ENCODE measurements around the gene SLC7A11. TPM values are rescaled to one million over a fixed set of nuclear protein-coding genes. Genes with fewer than 3 reads are reported as not detected.

The SLC7A11 gene
- polyA plus RNA-seq, 1 donor from 2014 or later = 0.46 TPM

- no peaks in the 10 kb centered on the region for H3K79me2 ChIP-seq (replicated peaks; ENCODE audit: insufficient read depth, low read length)
- no peak overlapping the region for H3K4me3 ChIP-seq (ENCODE audit: low read length)
- no peaks in the 10 kb centered on the region for H3K9me2 ChIP-seq (ENCODE audit: insufficient read depth, low read length)
- no peak overlapping the region for H3K4me2 ChIP-seq (ENCODE audit: low read length)
- H3F3A ChIP-seq (ENCODE audit: insufficient read depth, low read length, poor library complexity, severe bottlenecking) = no peaks in the 10 kb centered on the region
- H2AFZ ChIP-seq (ENCODE audit: low read depth, low read length) = no peak overlapping the region
- no peak overlapping the region for H3K9ac ChIP-seq (ENCODE audit: low read length)
- H3K36me3 ChIP-seq (ENCODE audit: insufficient read depth, low read length) = no peaks in the 10 kb centered on the region
- no peaks in the 10 kb centered on the region for H3K27me3 ChIP-seq (ENCODE audit: insufficient read depth, low read depth, low read length)
- H4K20me1 ChIP-seq (ENCODE audit: insufficient read depth) = no peaks in the 10 kb centered on the region
- H3K27ac ChIP-seq (ENCODE audit: low read length) = no peak overlapping the region
- H3K9me3 ChIP-seq (ENCODE audit: low read length) = no peaks in the 10 kb centered on the region
- no peak for TF ChIP-seq TAF1 (IDR thresholded peaks at IDR 0.05; ENCODE audit: low read depth)
- no peak for TF ChIP-seq EZH2 (IDR thresholded peaks at IDR 0.05; ENCODE audit: borderline replicate concordance, insufficient read depth, low read length, poor library complexity, severe bottlenecking)
- no peak for TF ChIP-seq REST (IDR thresholded peaks at IDR 0.05; ENCODE audit: borderline replicate concordance)
- no peak for TF ChIP-seq EP300 (conservative IDR thresholded peaks at IDR 0.05; ENCODE audit: poor library complexity, severe bottlenecking)
- TF ChIP-seq MXI1 (conservative IDR thresholded peaks at IDR 0.05; ENCODE audit: poor library complexity, severe bottlenecking) = no peak
- no peak for TF ChIP-seq POLR2AphosphoS5 (IDR thresholded peaks at IDR 0.05)
- TF ChIP-seq CTCF (IDR thresholded peaks at IDR 0.05; ENCODE audit: poor library complexity, severe bottlenecking) = no peak
- TF ChIP-seq RAD21 (conservative IDR thresholded peaks at IDR 0.05) = no peak
- TF ChIP-seq SMC3 (conservative IDR thresholded peaks at IDR 0.05; ENCODE audit: poor library complexity) = no peak
These were observed 9.8 kb downstream of the SLC7A11 start for GRCh38 chr4:138232364-138232763.

- Histone ChIP-seq H3K79me2 (replicated peaks; ENCODE audit: insufficient read depth, low read length) (no peaks in the 10 kb centered on the region), H3F3A (ENCODE audit: insufficient read depth, low read length, poor library complexity, severe bottlenecking) (no peaks in the 10 kb centered on the region), H3K9me3 (ENCODE audit: low read length) (no peaks in the 10 kb centered on the region), H3K4me3 (ENCODE audit: low read length) (no peak overlapping the region), H3K36me3 (ENCODE audit: insufficient read depth, low read length) (no peaks in the 10 kb centered on the region), H3K9me2 (ENCODE audit: insufficient read depth, low read length) (no peaks in the 10 kb centered on the region), H4K20me1 (ENCODE audit: insufficient read depth) (no peaks in the 10 kb centered on the region), H3K27me3 (ENCODE audit: insufficient read depth, low read depth, low read length) (no peaks in the 10 kb centered on the region), H3K27ac (ENCODE audit: low read length) (no peak overlapping the region), H2AFZ (ENCODE audit: low read depth, low read length) (no peak overlapping the region), H3K4me2 (ENCODE audit: low read length) (no peak overlapping the region), H3K9ac (ENCODE audit: low read length) (no peak overlapping the region)
- no peak for TF ChIP-seq MXI1 (conservative IDR thresholded peaks at IDR 0.05; ENCODE audit: poor library complexity, severe bottlenecking)
- no peak for TF ChIP-seq EZH2 (IDR thresholded peaks at IDR 0.05; ENCODE audit: borderline replicate concordance, insufficient read depth, low read length, poor library complexity, severe bottlenecking)
- TF ChIP-seq EP300 (conservative IDR thresholded peaks at IDR 0.05; ENCODE audit: poor library complexity, severe bottlenecking) = no peak
- TF ChIP-seq RAD21 (conservative IDR thresholded peaks at IDR 0.05) = no peak
- no peak for TF ChIP-seq TAF1 (IDR thresholded peaks at IDR 0.05; ENCODE audit: low read depth)
- no peak for TF ChIP-seq REST (IDR thresholded peaks at IDR 0.05; ENCODE audit: borderline replicate concordance)
- TF ChIP-seq SMC3 (conservative IDR thresholded peaks at IDR 0.05; ENCODE audit: poor library complexity) = no peak
- TF ChIP-seq POLR2AphosphoS5 (IDR thresholded peaks at IDR 0.05) = no peak
- TF ChIP-seq CTCF (IDR thresholded peaks at IDR 0.05; ENCODE audit: poor library complexity, severe bottlenecking) = no peak
These were observed 12.1 kb downstream of the SLC7A11 start for GRCh38 chr4:138230048-138230447.
